Ishikawa (cell line): ENCODE results near the gene MORN4.

Experiments used
- CEBPB ChIP-seq: IDR thresholded peaks from 2 replicates; pipeline ENCODE4 v1.6.1; 2012
- CREB1 ChIP-seq: IDR thresholded peaks from 2 replicates; pipeline ENCODE4 v1.6.1; 2012; ENCODE audit warnings: low read depth
- EGR1 ChIP-seq: IDR thresholded peaks from 2 replicates; pipeline ENCODE4 v1.6.1; 2012
- EP300 ChIP-seq: IDR thresholded peaks from 2 replicates; pipeline ENCODE4 v1.6.1; 2012; ENCODE audit warnings: borderline replicate concordance
- FOXM1 ChIP-seq: IDR thresholded peaks from 2 replicates; pipeline ENCODE4 v1.6.1; 2012; ENCODE audit warnings: low read depth, borderline replicate concordance
- NFIC ChIP-seq: IDR thresholded peaks from 2 replicates; pipeline ENCODE4 v1.6.1; 2012
- RAD21 ChIP-seq: IDR thresholded peaks from 2 replicates; pipeline ENCODE4 v1.6.1; 2012; ENCODE audit warnings: low read depth
- TAF1 ChIP-seq: IDR thresholded peaks from 2 replicates; pipeline ENCODE4 v1.6.1; 2012; ENCODE audit warnings: low read depth, mild to moderate bottlenecking
- TCF12 ChIP-seq: IDR thresholded peaks from 2 replicates; pipeline ENCODE4 v1.6.1; 2012; ENCODE audit warnings: low read depth
- YY1 ChIP-seq: IDR thresholded peaks from 2 replicates; pipeline ENCODE4 v1.6.1; 2012; ENCODE audit warnings: low read depth
- TF ChIP-seq, protein P1 (sequence below): IDR thresholded peaks from 2 replicates; pipeline ENCODE4 v1.6.1; 2012
- TF ChIP-seq, protein P2 (sequence below): IDR thresholded peaks from 2 replicates; pipeline ENCODE4 v1.6.1; 2012; ENCODE audit warnings: low read depth, mild to moderate bottlenecking
- TF ChIP-seq, protein P3 (sequence below): IDR thresholded peaks from 2 replicates; pipeline ENCODE4 v1.6.1; 2012

DNA sequence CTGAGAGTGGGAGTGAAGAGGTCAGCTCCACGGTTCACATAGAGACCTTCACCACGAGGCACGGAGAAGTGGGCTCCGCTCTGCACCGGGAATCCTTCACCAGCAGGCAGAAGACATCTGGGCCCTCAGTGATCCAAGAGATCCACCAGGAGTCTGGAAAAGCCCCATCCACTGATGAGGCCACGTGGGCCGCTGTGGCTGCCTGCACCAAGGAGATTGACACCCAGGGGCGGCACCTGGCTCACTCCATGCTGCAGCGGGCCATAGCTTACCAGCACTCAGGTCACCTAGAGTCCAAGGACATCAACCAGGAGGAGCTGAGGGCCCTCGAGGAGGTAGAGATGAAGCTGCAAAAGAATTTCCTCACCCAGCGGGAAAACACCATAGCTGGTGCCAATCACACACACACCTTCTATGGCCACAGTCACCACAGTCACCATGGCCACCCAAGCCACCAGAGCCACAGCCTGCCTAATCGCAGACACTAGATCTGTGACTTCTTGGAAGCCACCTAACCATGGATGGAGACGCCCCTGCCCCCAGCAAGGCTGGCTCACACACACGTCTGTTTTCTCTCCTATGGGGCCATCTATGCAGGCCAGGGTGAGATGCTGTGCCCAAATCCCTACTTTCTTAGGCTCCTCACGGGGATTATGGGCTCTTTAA, 43.1 kb downstream of the MORN4 start:
- TF ChIP-seq TAF1 (no peak), EGR1 (no peak), CEBPB (no peak), EP300 (no peak), YY1 (no peak), FOXM1 (no peak), RAD21 (no peak), CREB1 (no peak), TCF12 (no peak), NFIC (no peak)
- TF ChIP-seq, protein P1, sequence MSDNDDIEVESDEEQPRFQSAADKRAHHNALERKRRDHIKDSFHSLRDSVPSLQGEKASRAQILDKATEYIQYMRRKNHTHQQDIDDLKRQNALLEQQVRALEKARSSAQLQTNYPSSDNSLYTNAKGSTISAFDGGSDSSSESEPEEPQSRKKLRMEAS: no peak
- TF ChIP-seq, protein P2, sequence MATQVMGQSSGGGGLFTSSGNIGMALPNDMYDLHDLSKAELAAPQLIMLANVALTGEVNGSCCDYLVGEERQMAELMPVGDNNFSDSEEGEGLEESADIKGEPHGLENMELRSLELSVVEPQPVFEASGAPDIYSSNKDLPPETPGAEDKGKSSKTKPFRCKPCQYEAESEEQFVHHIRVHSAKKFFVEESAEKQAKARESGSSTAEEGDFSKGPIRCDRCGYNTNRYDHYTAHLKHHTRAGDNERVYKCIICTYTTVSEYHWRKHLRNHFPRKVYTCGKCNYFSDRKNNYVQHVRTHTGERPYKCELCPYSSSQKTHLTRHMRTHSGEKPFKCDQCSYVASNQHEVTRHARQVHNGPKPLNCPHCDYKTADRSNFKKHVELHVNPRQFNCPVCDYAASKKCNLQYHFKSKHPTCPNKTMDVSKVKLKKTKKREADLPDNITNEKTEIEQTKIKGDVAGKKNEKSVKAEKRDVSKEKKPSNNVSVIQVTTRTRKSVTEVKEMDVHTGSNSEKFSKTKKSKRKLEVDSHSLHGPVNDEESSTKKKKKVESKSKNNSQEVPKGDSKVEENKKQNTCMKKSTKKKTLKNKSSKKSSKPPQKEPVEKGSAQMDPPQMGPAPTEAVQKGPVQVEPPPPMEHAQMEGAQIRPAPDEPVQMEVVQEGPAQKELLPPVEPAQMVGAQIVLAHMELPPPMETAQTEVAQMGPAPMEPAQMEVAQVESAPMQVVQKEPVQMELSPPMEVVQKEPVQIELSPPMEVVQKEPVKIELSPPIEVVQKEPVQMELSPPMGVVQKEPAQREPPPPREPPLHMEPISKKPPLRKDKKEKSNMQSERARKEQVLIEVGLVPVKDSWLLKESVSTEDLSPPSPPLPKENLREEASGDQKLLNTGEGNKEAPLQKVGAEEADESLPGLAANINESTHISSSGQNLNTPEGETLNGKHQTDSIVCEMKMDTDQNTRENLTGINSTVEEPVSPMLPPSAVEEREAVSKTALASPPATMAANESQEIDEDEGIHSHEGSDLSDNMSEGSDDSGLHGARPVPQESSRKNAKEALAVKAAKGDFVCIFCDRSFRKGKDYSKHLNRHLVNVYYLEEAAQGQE: no peak
- TF ChIP-seq, protein P3, sequence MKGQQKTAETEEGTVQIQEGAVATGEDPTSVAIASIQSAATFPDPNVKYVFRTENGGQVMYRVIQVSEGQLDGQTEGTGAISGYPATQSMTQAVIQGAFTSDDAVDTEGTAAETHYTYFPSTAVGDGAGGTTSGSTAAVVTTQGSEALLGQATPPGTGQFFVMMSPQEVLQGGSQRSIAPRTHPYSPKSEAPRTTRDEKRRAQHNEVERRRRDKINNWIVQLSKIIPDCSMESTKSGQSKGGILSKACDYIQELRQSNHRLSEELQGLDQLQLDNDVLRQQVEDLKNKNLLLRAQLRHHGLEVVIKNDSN: no peak
